OCI-LY7 (cell line): ENCODE results near the gene TSSK6. TPM values are rescaled to one million over a fixed set of nuclear protein-coding genes. Genes with fewer than 3 reads are reported as not detected.

Source experiments
- BruUV-seq: library from RNA; stranded (reverse); fragments of 400-500 nt; replicated peaks from 2 replicates; lab custom pipeline; 2021; lab: Mats Ljungman, UMichigan
- CTCF ChIA-PET: fragments of 300-600 bp; sonication (Branson Sonifier 250); formaldehyde crosslinking; loops from one replicate; lab custom pipeline; 2022; ENCODE audit warnings: antibody characterized with exemption; ENCODE audit not compliant: unreplicated experiment; lab: Charles Lee
- POLR2A ChIA-PET: fragments of 300-600 bp; sonication (Branson Sonifier 250); formaldehyde crosslinking; loops from one replicate; lab custom pipeline; 2022; ENCODE audit warnings: antibody characterized with exemption; lab: Charles Lee
- DNase-seq: peaks from one replicate; pipeline ENCODE4 v3.0.0-alpha.2; 2015; ENCODE audit warnings: low spot score
- H2AFZ ChIP-seq: fragments of 200-600 bp; sonication (generic), shearing (Covaris generic); 2 replicates; pipeline ENCODE4 v1.6.1; 2014; ENCODE audit warnings: mild to moderate bottlenecking, antibody characterized with exemption, low read length, moderate library complexity
- H3K27ac ChIP-seq: fragments of 200-600 bp; sonication (generic); 2 replicates; pipeline ENCODE4 v1.5.1; 2014; ENCODE audit warnings: mixed run types, low read depth, mild to moderate bottlenecking, moderate library complexity, low read length, inconsistent platforms; ENCODE audit not compliant: poor library complexity, severe bottlenecking
- H3K36me3 ChIP-seq: fragments of 200-600 bp; sonication (generic); 2 replicates; pipeline ENCODE4 v1.6.1; 2014; ENCODE audit warnings: mild to moderate bottlenecking, antibody characterized with exemption, low read length, moderate library complexity, mixed read lengths; ENCODE audit not compliant: insufficient read depth
- H3K4me1 ChIP-seq: fragments of 200-600 bp; sonication (generic); 2 replicates; pipeline ENCODE4 v1.5.1; 2014; ENCODE audit warnings: mild to moderate bottlenecking, low read length; ENCODE audit not compliant: insufficient read depth, poor library complexity, severe bottlenecking
- H3K4me2 ChIP-seq: fragments of 200-600 bp; sonication (generic); 2 replicates; pipeline ENCODE4 v1.6.1; 2014; ENCODE audit warnings: mild to moderate bottlenecking, low read length
- H3K4me3 ChIP-seq: fragments of 200-600 bp; sonication (generic); 2 replicates; pipeline ENCODE4 v1.5.1; 2014; ENCODE audit warnings: mild to moderate bottlenecking, low read depth, low read length; ENCODE audit not compliant: poor library complexity, severe bottlenecking
- H3K79me2 ChIP-seq: fragments of 200-600 bp; sonication (generic); 2 replicates; pipeline ENCODE4 v1.6.1; 2016; ENCODE audit warnings: low read depth, mild to moderate bottlenecking, low read length, moderate library complexity, mixed read lengths; ENCODE audit not compliant: insufficient read depth
- H3K9me2 ChIP-seq: fragments of 200-600 bp; sonication (generic); 2 replicates; pipeline ENCODE4 v1.6.1; 2016; ENCODE audit warnings: mild to moderate bottlenecking, low read length, mixed read lengths; ENCODE audit not compliant: insufficient read depth
- H3K9me3 ChIP-seq: fragments of 200-600 bp; sonication (generic); 2 replicates; pipeline ENCODE4 v1.6.1; 2014; ENCODE audit warnings: mild to moderate bottlenecking, mixed run types, low read length, mixed read lengths
- H4K20me1 ChIP-seq: fragments of 200-600 bp; sonication (generic); 2 replicates; pipeline ENCODE4 v1.6.1; 2014; ENCODE audit warnings: mild to moderate bottlenecking, antibody characterized with exemption, low read length, moderate library complexity, mixed read lengths; ENCODE audit not compliant: insufficient read depth
- EZH2phosphoT487 ChIP-seq: fragments of 200-600 bp; sonication (generic); IDR thresholded peaks from 2 replicates; pipeline ENCODE4 v1.6.1; 2018; ENCODE audit warnings: low read depth, borderline replicate concordance, mild to moderate bottlenecking, mixed run types, antibody characterized with exemption, low read length, moderate library complexity, mixed read lengths
- intact Hi-C: fragments of 100-400 bp; cut with micrococcal nuclease; formaldehyde crosslinking; loops from one replicate; pipeline ENCODE4 v1.10.0; 2022; ENCODE audit not compliant: unreplicated experiment
- total RNA-seq, 2 experiments: library from RNA; depleted of rRNA in 1 of 2; stranded (reverse); fragments of >200 nt in 1 of 2; shearing (Covaris generic) in 1 of 2; gene quantifications; 2 replicates each; pipeline ENCODE4 v1.2.3, GENCODE V29; 2014 to 2022
- TF ChIP-seq, protein P1 (sequence below): fragments of 200-600 bp; sonication (generic); conservative IDR thresholded peaks from 2 replicates; pipeline ENCODE4 v1.5.1; 2014; ENCODE audit warnings: mild to moderate bottlenecking, antibody characterized with exemption, low read length, moderate library complexity, mixed read lengths

Gene TSSK6
- total RNA-seq, 2 experiments from 2014 or later = 6.4 to 10.5 TPM

DNA sequence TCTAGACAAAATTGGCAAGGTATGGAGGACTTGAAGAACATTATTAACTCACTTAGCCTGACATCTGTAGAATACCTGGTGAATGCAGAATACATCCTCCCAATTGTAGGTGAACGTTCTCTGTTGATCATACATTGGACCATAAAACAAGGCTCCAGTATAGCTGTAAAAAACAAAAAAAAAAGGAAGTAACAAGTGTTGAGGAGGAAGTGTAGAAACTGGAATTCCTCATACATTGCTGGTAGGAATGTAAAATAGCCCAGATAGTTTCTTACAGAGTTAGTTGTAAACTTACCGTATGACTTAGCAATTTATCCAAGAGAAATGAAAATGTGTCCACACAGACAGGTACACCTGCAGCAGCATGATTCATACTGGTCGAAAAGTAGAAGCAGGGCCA lies 44.8 kb downstream of the TSSK6 start:
- H3K9me3 ChIP-seq = peaks cover 25% of the 10 kb centered on the region
- H2AFZ ChIP-seq = no peak overlapping the region
- no TSS peak for BruUV-seq
- ChIA-PET CTCF (no interaction called here), POLR2A (interaction anchor here (0.6 kb wide), 1 partner anchor 96 kb away, joined by 3 read pairs; no protein-coding TSS in a partner anchor)
- H3K4me1 ChIP-seq = peaks cover 13% of the 10 kb centered on the region
- no peaks in the 10 kb centered on the region for H3K9me2 ChIP-seq
- no peaks in the 10 kb centered on the region for H4K20me1 ChIP-seq
- H3K4me2 ChIP-seq = no peak overlapping the region
- DNase-seq = no peak
- no peak overlapping the region for H3K4me3 ChIP-seq
- TF ChIP-seq, protein P1, sequence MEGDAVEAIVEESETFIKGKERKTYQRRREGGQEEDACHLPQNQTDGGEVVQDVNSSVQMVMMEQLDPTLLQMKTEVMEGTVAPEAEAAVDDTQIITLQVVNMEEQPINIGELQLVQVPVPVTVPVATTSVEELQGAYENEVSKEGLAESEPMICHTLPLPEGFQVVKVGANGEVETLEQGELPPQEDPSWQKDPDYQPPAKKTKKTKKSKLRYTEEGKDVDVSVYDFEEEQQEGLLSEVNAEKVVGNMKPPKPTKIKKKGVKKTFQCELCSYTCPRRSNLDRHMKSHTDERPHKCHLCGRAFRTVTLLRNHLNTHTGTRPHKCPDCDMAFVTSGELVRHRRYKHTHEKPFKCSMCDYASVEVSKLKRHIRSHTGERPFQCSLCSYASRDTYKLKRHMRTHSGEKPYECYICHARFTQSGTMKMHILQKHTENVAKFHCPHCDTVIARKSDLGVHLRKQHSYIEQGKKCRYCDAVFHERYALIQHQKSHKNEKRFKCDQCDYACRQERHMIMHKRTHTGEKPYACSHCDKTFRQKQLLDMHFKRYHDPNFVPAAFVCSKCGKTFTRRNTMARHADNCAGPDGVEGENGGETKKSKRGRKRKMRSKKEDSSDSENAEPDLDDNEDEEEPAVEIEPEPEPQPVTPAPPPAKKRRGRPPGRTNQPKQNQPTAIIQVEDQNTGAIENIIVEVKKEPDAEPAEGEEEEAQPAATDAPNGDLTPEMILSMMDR = no peak
- TF ChIP-seq EZH2phosphoT487 = no peak
- H3K79me2 ChIP-seq = peaks cover 36% of the 10 kb centered on the region
- intact Hi-C loops = loop anchor here (10.0 kb wide), 1 partner anchor 66 kb away; the partner anchor contains the start of gene GATAD2A
- H3K27ac ChIP-seq = no peak overlapping the region
- peaks cover 87% of the 10 kb centered on the region for H3K36me3 ChIP-seq

- CTCF ChIA-PET = no interaction called here
- peaks cover 90% of the 10 kb centered on the region for H3K36me3 ChIP-seq
- peak; percentile 48 for DNase-seq
- POLR2A ChIA-PET = interaction anchor here (0.7 kb wide), 1 partner anchor 471 kb away, joined by 6 read pairs; no protein-coding TSS in a partner anchor
- TSS peak; percentile 62 for BruUV-seq
- peaks cover 38% of the 10 kb centered on the region for H3K79me2 ChIP-seq
- peaks cover 13% of the 10 kb centered on the region for H3K4me1 ChIP-seq
- peaks cover 25% of the 10 kb centered on the region for H3K9me3 ChIP-seq
- no peak overlapping the region for H3K27ac ChIP-seq
- no peak overlapping the region for H3K4me2 ChIP-seq
- intact Hi-C loops = no loop called here
- no peak overlapping the region for H2AFZ ChIP-seq
- H4K20me1 ChIP-seq = no peaks in the 10 kb centered on the region
- H3K4me3 ChIP-seq = no peak overlapping the region
- no peaks in the 10 kb centered on the region for H3K9me2 ChIP-seq
- TF ChIP-seq EZH2phosphoT487 = no peak
- TF ChIP-seq, protein P1 = no peak
Measured at GRCh38 chr19:19468424-19469050, 46.8 kb downstream of the TSSK6 start.

GRCh38 chr19:19466201-19466600 lies 49.1 kb downstream of the TSSK6 start:
- intact Hi-C loops = no loop called here
- H3K9me2 ChIP-seq = no peaks in the 10 kb centered on the region
- H3K4me3 ChIP-seq = no peak overlapping the region
- peaks cover 10% of the 10 kb centered on the region for H3K4me1 ChIP-seq
- H3K4me2 ChIP-seq = no peak overlapping the region
- H3K36me3 ChIP-seq = peaks cover 80% of the 10 kb centered on the region
- H3K27ac ChIP-seq = no peak overlapping the region
- H4K20me1 ChIP-seq = no peaks in the 10 kb centered on the region
- no peak overlapping the region for H2AFZ ChIP-seq
- H3K79me2 ChIP-seq = peaks cover 42% of the 10 kb centered on the region
- no TSS peak for BruUV-seq
- POLR2A ChIA-PET = no interaction called here
- DNase-seq = no peak
- CTCF ChIA-PET = interaction anchor here (0.5 kb wide), 1 partner anchor 48 kb away, joined by 3 read pairs; no protein-coding TSS in a partner anchor
- TF ChIP-seq EZH2phosphoT487 = no peak
- TF ChIP-seq, protein P1 = no peak
- peaks cover 25% of the 10 kb centered on the region for H3K9me3 ChIP-seq
